HG03558 (cell line): Measurements from ENCODE around the gene LURAP1L.

Experiments
- ATAC-seq: cut with Tn5 transposase; IDR thresholded peaks from one replicate; pipeline ENCODE4 v1.9.1; 2021; ENCODE audit warnings: moderate number of reproducible peaks; ENCODE audit not compliant: unreplicated experiment; ENCODE audit errors: extremely low read depth

LURAP1L gene

DNA sequence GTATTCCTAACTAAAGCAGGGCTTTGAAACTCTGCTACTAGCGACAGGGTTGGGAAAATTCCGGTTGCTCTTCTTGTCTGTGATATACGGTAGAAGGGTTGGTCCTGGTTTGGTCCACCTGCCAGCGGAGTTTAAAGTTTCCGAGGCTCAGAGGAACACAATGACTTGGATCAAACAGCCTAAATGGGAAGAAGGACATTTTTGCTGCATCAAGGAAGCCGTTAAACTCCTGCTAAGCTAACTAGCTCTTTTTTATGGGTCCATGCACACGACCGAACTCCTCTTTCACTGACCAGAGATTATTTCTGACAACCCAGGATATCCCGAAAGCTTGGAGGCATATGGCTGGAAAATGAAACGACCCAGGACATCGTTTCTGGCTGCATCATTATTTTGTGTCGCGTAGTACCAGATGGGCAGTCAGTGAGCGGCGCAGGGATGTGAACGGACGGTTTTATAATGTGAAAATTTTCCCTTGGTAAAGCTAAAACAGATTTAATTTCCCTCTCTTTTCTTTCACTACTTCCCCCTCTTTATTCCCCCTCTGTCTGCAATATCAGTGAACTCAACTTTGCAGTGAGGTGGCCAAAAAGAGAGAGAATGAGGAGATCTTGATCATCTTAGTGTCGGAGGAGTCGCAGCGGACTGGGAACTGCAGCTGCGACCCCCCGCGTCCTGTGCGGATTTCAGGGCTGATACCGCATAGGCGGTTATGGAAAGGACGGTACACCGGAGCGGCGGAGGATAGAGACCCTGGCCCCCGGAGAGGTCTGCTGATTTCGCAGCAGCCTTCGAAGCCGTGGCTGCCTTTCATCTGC lies at the start of gene LURAP1L:
Gene LURAP1L, plus strand, starts transcription at position 160 of the 818 bp plus-strand sequence. CDS start 696 bp downstream, outside the sequence.
- no peak for ATAC-seq

GRCh38 chr9:12726795-12727194 lies 48.0 kb upstream of the LURAP1L start:
- no peak for ATAC-seq

GRCh38 chr9:12730198-12730597 lies 44.6 kb upstream of the LURAP1L start:
- ATAC-seq: no peak

DNA sequence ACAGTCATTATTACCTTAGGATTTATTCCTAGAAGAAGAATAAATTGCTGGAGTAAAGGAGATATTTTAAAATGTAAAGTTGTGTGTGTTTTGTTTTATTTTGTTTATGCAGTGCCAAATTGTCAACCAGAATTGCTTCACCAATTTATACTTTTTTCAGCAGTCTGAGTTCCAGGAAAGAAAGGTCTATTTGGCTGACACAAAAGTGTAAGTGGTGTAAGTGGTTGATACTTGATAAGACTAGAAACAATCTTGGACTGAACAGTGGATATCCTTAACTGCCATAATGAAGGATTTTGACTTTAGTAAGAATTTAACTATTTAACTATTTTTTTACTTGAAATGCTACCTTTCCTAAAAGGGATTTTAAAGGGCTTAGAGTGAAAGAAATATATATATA lies 43.9 kb upstream of the LURAP1L start:
- ATAC-seq: no peak

DNA sequence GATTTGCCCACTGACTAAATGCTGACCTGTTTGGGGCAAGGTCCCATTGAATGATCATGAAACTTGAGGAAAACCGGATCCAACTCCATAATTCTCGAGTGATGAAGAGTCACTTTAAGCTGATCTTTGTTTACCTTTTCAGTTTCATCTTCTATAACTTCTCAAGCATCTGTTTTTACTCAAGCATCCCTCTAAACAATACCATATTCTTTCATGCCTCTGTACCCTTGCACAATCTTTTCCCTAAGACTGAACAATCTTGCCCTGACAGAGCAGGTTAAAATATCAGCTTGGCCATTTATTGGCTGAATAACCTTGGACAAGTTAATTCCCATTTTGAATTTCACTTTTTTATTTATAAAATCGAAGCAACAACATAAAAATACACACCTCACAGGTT lies 41.8 kb upstream of the LURAP1L start:
- no peak for ATAC-seq

- ATAC-seq: no peak
Measured at GRCh38 chr9:12735665-12736064, 39.2 kb upstream of the LURAP1L start.

DNA sequence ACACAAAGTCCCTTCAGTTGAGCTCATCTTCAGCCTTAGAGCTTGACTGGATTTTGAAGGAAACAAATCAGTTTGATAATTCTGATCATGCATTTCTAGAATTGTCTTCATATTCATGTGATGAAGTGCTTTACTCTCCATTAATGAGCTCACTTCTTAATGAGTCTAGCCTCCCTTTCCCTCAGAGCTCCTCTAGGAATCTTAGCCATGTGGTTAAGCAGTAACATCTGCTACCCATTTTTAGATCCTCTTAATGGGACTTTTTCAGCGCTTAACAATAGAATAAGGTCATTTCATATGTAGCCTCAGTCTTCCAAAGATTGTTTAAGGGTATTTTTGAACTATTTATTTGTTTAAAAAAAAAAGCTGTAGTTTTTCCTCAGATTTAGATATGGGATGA lies 36.9 kb upstream of the LURAP1L start:
- ATAC-seq: no peak

- no peak for ATAC-seq
Measured at GRCh38 chr9:12739014-12739652, 35.7 kb upstream of the LURAP1L start.

DNA sequence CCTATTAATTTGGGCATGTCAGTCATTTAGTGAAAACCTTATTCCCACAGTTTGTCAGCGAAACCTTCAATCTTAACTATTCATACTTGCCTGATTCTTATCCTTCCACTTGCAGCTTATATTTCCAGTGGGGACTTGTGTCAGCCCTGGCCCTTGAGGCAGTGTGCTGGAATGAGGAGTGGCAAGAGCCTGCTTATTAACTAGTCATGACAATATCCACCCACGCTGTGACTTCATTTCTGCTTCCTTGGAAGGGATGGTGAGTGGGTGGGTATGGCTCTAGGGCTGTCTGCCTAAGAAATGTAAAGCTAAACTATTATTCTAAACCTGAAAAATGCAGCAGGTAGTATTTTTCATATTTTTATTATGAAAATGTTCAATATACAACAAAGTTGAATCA lies 34.0 kb upstream of the LURAP1L start:
- ATAC-seq: no peak

DNA sequence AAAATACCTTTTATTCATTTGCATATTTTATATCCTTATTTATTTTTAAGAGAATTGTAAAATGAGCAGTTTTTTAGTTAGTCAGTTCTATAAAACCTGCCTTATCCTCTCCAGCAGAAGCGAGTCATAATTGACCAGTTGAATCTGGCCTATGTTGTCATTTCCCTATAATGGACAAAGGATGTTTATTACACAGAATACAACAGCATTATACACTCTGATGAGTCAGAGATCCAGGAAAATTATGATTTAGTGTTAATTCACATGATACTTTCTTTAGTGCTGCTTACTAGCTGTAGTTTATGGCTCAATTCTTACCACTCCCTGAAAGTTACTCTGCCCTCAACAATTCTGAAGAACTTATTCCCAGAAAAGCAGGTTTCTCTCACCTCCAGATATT lies 26.8 kb upstream of the LURAP1L start:
- ATAC-seq: no peak

DNA sequence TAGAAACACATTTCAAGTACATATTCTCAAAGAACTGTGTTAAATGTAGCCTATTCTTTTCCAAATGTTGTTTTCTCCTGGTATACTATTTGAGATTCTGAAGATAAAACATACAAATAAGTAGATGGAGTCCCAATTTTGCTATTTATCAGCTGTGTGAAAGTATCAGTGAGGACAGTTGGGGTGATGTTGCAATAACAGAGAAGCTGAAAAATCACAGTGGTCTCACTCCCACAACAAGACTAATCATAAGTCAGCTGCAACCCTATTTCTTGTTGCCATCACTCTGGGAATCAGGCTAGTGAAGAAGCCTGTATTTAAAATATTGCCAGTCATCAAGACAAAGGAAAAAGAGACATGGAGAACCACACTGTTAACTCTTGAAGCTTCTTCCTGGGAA lies 25.9 kb upstream of the LURAP1L start:
- no peak for ATAC-seq

DNA sequence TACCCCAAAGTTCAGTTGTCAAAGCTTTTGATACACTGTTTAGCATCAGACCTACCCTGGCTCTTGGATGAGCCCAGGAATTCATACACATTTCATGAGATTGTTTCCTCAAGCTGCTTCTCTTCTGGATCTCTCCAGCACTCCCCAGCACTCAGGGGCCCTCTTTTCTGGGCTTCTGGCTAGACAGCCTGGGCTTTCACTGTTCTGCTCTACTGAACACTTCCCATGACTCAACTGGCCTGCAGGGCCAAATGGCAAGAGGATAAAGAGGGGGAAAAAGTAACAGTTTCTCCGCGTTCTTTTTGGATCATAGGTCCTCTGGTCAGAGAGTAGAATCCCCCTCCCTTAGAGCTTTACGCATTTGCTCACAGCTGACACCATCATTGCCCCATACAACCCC lies 20.9 kb upstream of the LURAP1L start:
- no peak for ATAC-seq

DNA sequence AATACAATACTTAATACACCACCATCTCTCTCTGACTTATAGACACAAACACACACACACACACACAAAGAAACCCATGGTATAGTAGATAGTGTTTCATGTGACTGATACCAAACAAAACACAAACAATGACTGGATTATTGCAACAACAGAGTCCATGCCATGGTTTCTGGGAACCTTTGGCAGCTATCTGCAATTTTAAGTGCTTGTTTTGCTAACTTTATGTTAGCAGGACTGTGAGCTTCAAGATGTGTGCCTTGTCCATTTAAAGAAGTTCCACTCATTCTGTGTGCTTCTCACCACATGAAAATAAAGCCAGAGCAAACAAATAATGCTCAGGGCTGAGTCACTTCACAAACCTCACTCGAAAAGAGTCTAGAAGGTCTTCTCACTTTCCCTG lies 15.1 kb upstream of the LURAP1L start:
- no peak for ATAC-seq

DNA sequence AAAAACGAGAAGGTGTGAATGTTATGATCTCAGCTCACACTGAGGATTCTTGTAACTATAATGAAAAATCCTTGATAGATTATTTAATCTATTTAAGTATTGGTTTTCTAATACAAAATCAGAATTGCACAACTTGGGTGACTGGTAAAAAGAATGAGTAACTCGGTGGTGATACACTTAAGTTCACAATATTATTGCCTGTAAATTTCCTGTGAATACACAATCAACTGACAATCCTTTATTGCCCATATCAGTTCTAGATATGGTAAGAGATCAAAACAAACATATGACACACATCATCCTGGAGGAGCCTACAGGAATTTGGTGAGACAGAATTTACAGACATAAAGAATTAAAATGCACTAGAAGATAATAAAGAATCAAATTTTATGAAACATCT lies 14.1 kb upstream of the LURAP1L start:
- no peak for ATAC-seq

DNA sequence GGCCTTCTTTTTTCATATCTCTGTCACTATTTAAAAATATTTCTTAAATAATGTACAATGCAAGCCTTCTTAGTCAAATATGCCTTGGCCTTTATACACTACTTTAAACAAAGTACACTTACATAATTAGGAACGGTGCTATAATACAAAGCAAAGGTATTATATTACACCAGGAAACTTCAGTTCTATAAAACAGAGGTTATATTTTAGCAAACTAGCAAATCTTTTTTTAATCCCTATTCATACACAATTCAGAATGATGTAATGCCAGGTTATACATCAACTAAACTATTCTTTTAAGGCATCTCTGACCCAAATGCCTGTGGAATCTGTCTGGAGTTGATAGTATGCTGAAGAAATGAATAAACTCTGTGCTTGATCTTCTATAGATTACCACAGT lies 10.7 kb upstream of the LURAP1L start:
- no peak for ATAC-seq

- ATAC-seq: no peak
Measured at GRCh38 chr9:12765088-12765798, 9.6 kb upstream of the LURAP1L start.

- ATAC-seq: no peak
Measured at GRCh38 chr9:12766357-12766756, 8.5 kb upstream of the LURAP1L start.

- ATAC-seq: no peak
Measured at GRCh38 chr9:12770261-12770660, 4.6 kb upstream of the LURAP1L start.

- ATAC-seq: no peak
Measured at GRCh38 chr9:12771891-12772290, 2.9 kb upstream of the LURAP1L start.

- no peak for ATAC-seq
Measured at GRCh38 chr9:12773562-12773961, 1.3 kb upstream of the LURAP1L start.
